ENCODE results near the gene CFAP77.

DNA sequence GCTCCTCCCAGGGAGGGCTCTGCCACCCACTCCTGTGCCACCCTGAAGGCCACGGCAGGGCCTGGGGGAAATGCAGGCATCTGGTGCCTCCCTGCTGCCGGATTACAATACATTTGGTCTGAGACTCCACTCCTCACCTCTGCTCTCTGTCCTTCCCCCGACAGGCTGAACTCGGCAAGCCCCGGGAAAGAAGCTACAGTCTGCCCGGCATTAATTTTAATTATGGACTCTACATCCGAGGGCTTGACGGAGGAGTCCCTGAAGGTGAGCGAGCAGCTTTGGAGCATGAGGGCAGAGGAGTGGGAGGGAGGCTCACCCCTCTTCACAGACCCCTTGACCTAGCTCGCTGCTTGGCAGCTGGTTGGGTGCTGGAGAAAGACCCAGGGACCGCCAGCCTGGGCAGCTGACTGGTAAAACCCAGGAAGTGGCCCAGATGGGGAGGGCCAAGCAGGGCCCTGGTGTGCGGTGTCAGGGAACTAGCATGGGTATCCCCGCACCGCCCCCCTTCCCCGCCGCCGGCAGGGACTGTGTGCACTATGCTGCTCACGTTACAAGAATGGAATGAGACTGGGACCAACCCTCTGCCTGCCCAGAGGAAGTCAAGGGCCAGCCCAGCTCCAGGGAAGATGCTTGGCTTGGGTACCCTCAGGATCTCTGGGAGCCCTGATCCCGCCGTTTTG is 88.7 kb downstream of the CFAP77 start:
- TF ChIP-seq, protein P1, sequence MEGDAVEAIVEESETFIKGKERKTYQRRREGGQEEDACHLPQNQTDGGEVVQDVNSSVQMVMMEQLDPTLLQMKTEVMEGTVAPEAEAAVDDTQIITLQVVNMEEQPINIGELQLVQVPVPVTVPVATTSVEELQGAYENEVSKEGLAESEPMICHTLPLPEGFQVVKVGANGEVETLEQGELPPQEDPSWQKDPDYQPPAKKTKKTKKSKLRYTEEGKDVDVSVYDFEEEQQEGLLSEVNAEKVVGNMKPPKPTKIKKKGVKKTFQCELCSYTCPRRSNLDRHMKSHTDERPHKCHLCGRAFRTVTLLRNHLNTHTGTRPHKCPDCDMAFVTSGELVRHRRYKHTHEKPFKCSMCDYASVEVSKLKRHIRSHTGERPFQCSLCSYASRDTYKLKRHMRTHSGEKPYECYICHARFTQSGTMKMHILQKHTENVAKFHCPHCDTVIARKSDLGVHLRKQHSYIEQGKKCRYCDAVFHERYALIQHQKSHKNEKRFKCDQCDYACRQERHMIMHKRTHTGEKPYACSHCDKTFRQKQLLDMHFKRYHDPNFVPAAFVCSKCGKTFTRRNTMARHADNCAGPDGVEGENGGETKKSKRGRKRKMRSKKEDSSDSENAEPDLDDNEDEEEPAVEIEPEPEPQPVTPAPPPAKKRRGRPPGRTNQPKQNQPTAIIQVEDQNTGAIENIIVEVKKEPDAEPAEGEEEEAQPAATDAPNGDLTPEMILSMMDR (IDR thresholded peaks at IDR 0.05) = no peak
- TF ChIP-seq POLR2AphosphoS5 (IDR thresholded peaks at IDR 0.05) (no peak), POLR2A (IDR thresholded peaks at IDR 0.05) (no peak)
